ENCODE measurements around the gene COL2A1.

The COL2A1 gene

DNA sequence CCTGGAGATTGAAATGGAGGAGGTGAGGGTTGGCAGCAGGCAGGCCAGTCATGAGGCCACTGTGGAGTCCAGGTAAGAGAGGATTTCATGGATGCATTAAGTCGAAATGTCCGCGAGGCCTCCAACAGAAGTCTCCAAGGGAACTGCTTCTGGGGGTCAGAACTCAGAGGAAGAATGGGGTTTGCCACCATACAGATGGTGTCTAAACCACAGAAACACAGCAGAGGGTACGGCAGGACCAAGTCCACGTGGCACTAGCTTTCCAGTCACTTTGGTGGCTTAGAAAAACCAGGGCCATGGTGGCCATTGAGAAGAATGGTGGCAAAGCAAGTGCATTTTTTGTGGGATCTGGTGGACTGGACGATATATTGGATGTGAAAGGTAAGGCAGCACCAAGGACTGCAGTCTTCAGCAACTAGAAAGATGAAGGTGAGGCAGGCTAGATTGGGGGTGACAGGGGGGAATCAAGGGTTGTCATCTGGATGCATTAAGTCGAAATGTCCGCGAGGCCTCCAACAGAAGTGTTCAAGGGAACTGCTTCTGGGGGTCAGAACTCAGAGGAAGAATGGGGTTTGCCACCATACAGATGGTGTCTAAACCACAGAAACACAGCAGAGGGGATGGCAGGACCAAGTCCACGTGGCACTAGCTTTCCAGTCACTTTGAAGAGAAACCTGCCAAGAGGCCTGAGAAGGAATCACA is 63.4 kb downstream of the COL2A1 start:
- Histone ChIP-seq H3K4me1 (ENCODE audit: low read length) (no peaks in the 10 kb centered on the region), H3K4me2 (ENCODE audit: low read length) (no peak overlapping the region), H3K27me3 (ENCODE audit: low read depth, low read length) (peaks cover 13% of the 10 kb centered on the region), H3K9ac (ENCODE audit: low read length) (no peak overlapping the region), H3K79me2 (ENCODE audit: low read length) (no peaks in the 10 kb centered on the region), H3K9me3 (ENCODE audit: insufficient read depth, low read length) (no peaks in the 10 kb centered on the region), H2AFZ (ENCODE audit: low read depth, low read length) (no peak overlapping the region), H3K4me3 (ENCODE audit: low read length) (no peak overlapping the region), H4K20me1 (ENCODE audit: insufficient read depth, low read length) (no peaks in the 10 kb centered on the region), H3K36me3 (replicated peaks; ENCODE audit: low read depth, low read length) (no peaks in the 10 kb centered on the region), H3K27ac (ENCODE audit: low read length) (no peak overlapping the region)
- TF ChIP-seq CTCF (IDR thresholded peaks at IDR 0.05; ENCODE audit: low read depth, low read length) = no peak
- no peak for TF ChIP-seq EZH2phosphoT487 (IDR thresholded peaks at IDR 0.05; ENCODE audit: low read depth)

GRCh38 chr12:47939009-47939601 is 65.2 kb downstream of the COL2A1 start:
- no peaks in the 10 kb centered on the region for H4K20me1 ChIP-seq (ENCODE audit: insufficient read depth, low read length)
- peaks cover 5% of the 10 kb centered on the region; the same call in 1 of the 2 replicates for H3K27me3 ChIP-seq (ENCODE audit: low read depth, low read length)
- no peak overlapping the region for H3K4me3 ChIP-seq (ENCODE audit: low read length)
- no peaks in the 10 kb centered on the region for H3K79me2 ChIP-seq (ENCODE audit: low read length)
- H3K4me2 ChIP-seq (ENCODE audit: low read length) = no peak overlapping the region
- no peaks in the 10 kb centered on the region for H3K36me3 ChIP-seq (replicated peaks; ENCODE audit: low read depth, low read length)
- no peak overlapping the region for H2AFZ ChIP-seq (ENCODE audit: low read depth, low read length)
- no peaks in the 10 kb centered on the region for H3K4me1 ChIP-seq (ENCODE audit: low read length)
- H3K27ac ChIP-seq (ENCODE audit: low read length) = no peak overlapping the region
- no peak for TF ChIP-seq CTCF (IDR thresholded peaks at IDR 0.05; ENCODE audit: low read depth, low read length)
- no peak for TF ChIP-seq EZH2phosphoT487 (IDR thresholded peaks at IDR 0.05; ENCODE audit: low read depth)
- H3K9me3 ChIP-seq (ENCODE audit: insufficient read depth, low read length) = no peaks in the 10 kb centered on the region
- H3K9ac ChIP-seq (ENCODE audit: low read length) = no peak overlapping the region

- H4K20me1 ChIP-seq (ENCODE audit: insufficient read depth, low read length) = no peaks in the 10 kb centered on the region
- no peak overlapping the region for H3K27ac ChIP-seq (ENCODE audit: low read length)
- peaks cover 5% of the 10 kb centered on the region; the same call in 1 of the 2 replicates for H3K27me3 ChIP-seq (ENCODE audit: low read depth, low read length)
- no peak overlapping the region for H3K9ac ChIP-seq (ENCODE audit: low read length)
- no peak for TF ChIP-seq EZH2phosphoT487 (IDR thresholded peaks at IDR 0.05; ENCODE audit: low read depth)
- TF ChIP-seq CTCF (IDR thresholded peaks at IDR 0.05; ENCODE audit: low read depth, low read length) = no peak
- no peaks in the 10 kb centered on the region for H3K36me3 ChIP-seq (replicated peaks; ENCODE audit: low read depth, low read length)
- no peaks in the 10 kb centered on the region for H3K79me2 ChIP-seq (ENCODE audit: low read length)
- H3K4me3 ChIP-seq (ENCODE audit: low read length) = no peak overlapping the region
- no peaks in the 10 kb centered on the region for H3K4me1 ChIP-seq (ENCODE audit: low read length)
- H3K4me2 ChIP-seq (ENCODE audit: low read length) = no peak overlapping the region
- H2AFZ ChIP-seq (ENCODE audit: low read depth, low read length) = no peak overlapping the region
- no peaks in the 10 kb centered on the region for H3K9me3 ChIP-seq (ENCODE audit: insufficient read depth, low read length)
Observed at GRCh38 chr12:47938594-47938993, 65.7 kb downstream of the COL2A1 start.

DNA sequence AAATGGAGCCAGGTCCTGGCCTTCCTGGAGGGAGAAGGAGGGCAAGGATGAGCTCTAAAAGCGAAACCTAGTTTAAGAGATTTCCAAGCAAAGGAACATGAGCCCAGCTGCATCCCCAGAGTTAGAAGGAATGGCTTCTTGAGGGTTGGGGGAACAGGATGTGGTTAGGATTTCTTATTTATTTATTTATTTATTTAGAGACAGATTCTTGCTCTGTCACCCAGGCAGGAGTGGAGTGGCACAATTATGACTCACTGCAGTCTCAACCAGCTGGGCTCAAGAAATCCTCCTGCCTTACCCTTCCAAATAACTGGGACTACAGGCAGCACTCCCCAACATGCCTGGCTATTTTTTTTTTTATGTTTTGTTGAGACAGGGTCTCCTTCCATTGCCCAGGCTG is 66.2 kb downstream of the COL2A1 start:
- H4K20me1 ChIP-seq (ENCODE audit: insufficient read depth, low read length) = no peaks in the 10 kb centered on the region
- H3K9ac ChIP-seq (ENCODE audit: low read length) = no peak overlapping the region
- H2AFZ ChIP-seq (ENCODE audit: low read depth, low read length) = no peak overlapping the region
- H3K4me1 ChIP-seq (ENCODE audit: low read length) = no peaks in the 10 kb centered on the region
- no peaks in the 10 kb centered on the region for H3K9me3 ChIP-seq (ENCODE audit: insufficient read depth, low read length)
- no peak overlapping the region for H3K4me2 ChIP-seq (ENCODE audit: low read length)
- no peak for TF ChIP-seq EZH2phosphoT487 (IDR thresholded peaks at IDR 0.05; ENCODE audit: low read depth)
- TF ChIP-seq CTCF (IDR thresholded peaks at IDR 0.05; ENCODE audit: low read depth, low read length) = no peak
- H3K4me3 ChIP-seq (ENCODE audit: low read length) = no peak overlapping the region
- no peak overlapping the region for H3K27ac ChIP-seq (ENCODE audit: low read length)
- H3K27me3 ChIP-seq (ENCODE audit: low read depth, low read length) = peaks cover 5% of the 10 kb centered on the region; the same call in 1 of the 2 replicates
- H3K36me3 ChIP-seq (replicated peaks; ENCODE audit: low read depth, low read length) = no peaks in the 10 kb centered on the region
- no peaks in the 10 kb centered on the region for H3K79me2 ChIP-seq (ENCODE audit: low read length)
